ENCODE data around the gene ADGRL3.
"Not testable (repeated sequence)": the region's sequence is repeated elsewhere in the genome, so short reads cannot be mapped to it uniquely, and the experiment has no call there.

ADGRL3 gene

DNA sequence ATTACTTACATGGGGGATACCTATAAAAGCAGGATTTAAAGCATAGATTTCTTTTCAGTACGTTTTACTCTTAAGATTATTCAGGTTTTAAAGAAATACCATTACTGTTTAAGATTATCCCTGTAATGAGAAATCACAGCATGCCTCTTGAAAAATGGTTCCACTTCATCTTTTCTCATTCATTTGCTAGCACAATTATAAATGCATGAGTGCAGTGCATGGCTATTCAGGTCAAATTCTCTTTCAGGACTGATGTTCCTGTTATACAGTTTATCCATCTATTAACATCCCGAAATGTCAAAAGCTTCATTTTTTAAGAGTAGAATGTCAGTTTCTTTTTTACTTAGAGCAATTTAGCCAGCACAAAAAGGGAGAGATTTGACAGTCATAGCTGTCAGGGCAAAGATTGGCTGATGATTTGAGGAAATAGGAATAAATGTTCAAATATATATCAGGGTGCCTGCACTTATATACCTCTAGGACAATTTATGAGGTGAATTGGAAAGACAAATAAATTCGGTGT, 135.2 kb downstream of the ADGRL3 start:
- in situ Hi-C loops (cut with HindIII; ENCODE audit: low sequenced_read_pairs) = no loop called here
- TF ChIP-seq, protein P1, sequence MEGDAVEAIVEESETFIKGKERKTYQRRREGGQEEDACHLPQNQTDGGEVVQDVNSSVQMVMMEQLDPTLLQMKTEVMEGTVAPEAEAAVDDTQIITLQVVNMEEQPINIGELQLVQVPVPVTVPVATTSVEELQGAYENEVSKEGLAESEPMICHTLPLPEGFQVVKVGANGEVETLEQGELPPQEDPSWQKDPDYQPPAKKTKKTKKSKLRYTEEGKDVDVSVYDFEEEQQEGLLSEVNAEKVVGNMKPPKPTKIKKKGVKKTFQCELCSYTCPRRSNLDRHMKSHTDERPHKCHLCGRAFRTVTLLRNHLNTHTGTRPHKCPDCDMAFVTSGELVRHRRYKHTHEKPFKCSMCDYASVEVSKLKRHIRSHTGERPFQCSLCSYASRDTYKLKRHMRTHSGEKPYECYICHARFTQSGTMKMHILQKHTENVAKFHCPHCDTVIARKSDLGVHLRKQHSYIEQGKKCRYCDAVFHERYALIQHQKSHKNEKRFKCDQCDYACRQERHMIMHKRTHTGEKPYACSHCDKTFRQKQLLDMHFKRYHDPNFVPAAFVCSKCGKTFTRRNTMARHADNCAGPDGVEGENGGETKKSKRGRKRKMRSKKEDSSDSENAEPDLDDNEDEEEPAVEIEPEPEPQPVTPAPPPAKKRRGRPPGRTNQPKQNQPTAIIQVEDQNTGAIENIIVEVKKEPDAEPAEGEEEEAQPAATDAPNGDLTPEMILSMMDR (IDR thresholded peaks at IDR 0.05; ENCODE audit: low read depth, low read length, missing control alignments) = no peak
- DNase-seq (ENCODE audit: low read depth) = no peak
- no peak overlapping the region for H3K4me3 ChIP-seq (ENCODE audit: low read depth, low read length)

GRCh38 chr4:61336488-61336887, 136.4 kb downstream of the ADGRL3 start:
- DNase-seq (ENCODE audit: low read depth) = no peak
- TF ChIP-seq, protein P1 (IDR thresholded peaks at IDR 0.05; ENCODE audit: low read depth, low read length, missing control alignments) = no peak
- in situ Hi-C loops (cut with HindIII; ENCODE audit: low sequenced_read_pairs) = no loop called here
- H3K4me3 ChIP-seq (ENCODE audit: low read depth, low read length) = no peak overlapping the region

DNA sequence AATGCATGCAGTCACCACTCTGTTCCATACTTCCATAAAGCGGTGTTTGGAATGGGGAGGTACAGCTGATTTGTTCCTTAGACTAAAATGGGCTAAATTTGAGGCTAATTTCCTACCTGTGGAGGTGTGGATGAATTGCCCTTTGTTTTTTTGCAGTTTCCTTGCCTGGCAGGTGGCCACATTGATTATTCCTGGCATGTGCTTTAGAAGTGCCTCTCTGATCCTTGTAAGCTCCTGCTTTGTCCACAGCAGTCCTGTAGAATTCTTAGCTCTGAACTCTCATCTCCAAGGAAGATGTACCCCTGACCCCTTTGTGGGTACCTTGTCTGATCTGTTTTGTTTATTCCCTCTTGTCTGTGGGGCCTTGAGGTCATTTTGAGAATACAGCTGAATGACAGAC, 136.8 kb downstream of the ADGRL3 start:
- in situ Hi-C loops (cut with HindIII; ENCODE audit: low sequenced_read_pairs) = no loop called here
- DNase-seq (ENCODE audit: low read depth) = no peak
- no peak overlapping the region for H3K4me3 ChIP-seq (ENCODE audit: low read depth, low read length)
- TF ChIP-seq, protein P1 (IDR thresholded peaks at IDR 0.05; ENCODE audit: low read depth, low read length, missing control alignments) = no peak

DNA sequence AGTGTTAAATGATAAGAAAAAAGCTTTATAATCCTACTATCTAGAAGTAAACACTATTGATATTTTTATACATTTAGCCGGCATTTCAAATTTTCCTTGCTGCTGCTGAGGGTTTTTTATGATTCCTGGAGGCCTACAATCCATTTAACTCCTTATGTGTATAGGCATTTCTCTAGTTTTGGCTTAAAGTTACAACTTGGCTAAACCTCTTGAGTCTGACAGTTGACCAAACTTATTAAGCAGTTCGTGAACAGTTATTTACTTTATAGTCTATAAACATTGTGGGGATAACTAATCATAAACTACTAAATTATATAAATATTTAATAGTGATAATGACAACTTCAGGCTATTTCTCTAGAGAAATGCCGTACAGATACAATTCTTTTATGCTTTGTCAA, 141.9 kb downstream of the ADGRL3 start:
- in situ Hi-C loops (cut with HindIII; ENCODE audit: low sequenced_read_pairs) = no loop called here
- TF ChIP-seq, protein P1 (IDR thresholded peaks at IDR 0.05; ENCODE audit: low read depth, low read length, missing control alignments) = no peak

GRCh38 chr4:61350932-61351331, 150.8 kb downstream of the ADGRL3 start:
- in situ Hi-C loops (cut with HindIII; ENCODE audit: low sequenced_read_pairs) = no loop called here
- H3K4me3 ChIP-seq (ENCODE audit: low read depth, low read length) = no peak overlapping the region
- TF ChIP-seq, protein P1 (IDR thresholded peaks at IDR 0.05; ENCODE audit: low read depth, low read length, missing control alignments) = no peak
- DNase-seq (ENCODE audit: low read depth) = no peak

More for the DNA sequence above, 141.9 kb downstream of the ADGRL3 start:
- DNase-seq (ENCODE audit: low read depth) = no peak
- no peak overlapping the region for H3K4me3 ChIP-seq (ENCODE audit: low read depth, low read length)

DNA sequence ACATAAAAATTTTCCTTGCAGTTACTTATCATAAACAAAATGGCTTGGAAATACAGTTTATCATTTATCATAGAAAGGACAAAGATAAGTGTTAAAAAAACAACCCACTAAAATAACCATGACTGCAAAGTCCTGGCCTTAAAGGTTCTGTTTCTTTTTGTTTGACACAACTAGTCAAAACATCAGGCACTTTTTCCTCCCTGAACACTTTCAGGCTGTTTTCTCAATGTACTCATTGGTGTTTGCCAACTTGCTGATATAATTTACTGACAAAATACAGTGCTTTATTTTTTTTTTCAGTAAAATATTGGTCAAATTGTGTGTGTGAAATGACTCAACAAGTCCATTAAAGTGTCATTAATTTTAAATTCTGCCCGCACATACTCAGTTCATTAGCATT, 156.6 kb downstream of the ADGRL3 start:
- in situ Hi-C loops (cut with HindIII; ENCODE audit: low sequenced_read_pairs) = no loop called here
- DNase-seq (ENCODE audit: low read depth) = no peak
- no peak overlapping the region for H3K4me3 ChIP-seq (ENCODE audit: low read depth, low read length)
- TF ChIP-seq, protein P1 (IDR thresholded peaks at IDR 0.05; ENCODE audit: low read depth, low read length, missing control alignments) = no peak

DNA sequence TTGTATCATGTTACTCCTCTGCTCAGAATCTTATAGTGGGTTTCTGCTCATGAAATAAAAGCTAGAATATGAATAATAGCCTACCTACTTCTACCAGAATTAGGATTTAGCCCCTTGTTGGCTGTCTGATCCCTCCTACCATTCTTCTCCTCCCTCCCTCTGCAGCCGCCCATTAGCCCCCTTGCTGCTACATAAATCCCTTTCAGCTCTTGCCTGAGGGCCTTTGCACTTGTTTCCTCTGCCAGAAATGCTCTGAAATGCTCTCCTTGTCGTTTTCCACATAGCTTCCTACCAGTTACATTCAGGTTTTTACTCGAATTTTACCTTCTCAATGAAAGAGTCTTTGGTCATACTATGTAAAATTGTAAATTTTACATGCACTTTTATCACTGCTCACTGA, 159.2 kb downstream of the ADGRL3 start:
- TF ChIP-seq, protein P1 (IDR thresholded peaks at IDR 0.05; ENCODE audit: low read depth, low read length, missing control alignments) = no peak
- no peak for DNase-seq (ENCODE audit: low read depth)
- in situ Hi-C loops (cut with HindIII; ENCODE audit: low sequenced_read_pairs) = no loop called here

GRCh38 chr4:61372817-61373216, 172.7 kb downstream of the ADGRL3 start:
- H3K4me3 ChIP-seq (ENCODE audit: low read depth, low read length); in situ Hi-C loops (cut with HindIII; ENCODE audit: low sequenced_read_pairs); DNase-seq (ENCODE audit: low read depth): not testable (repeated sequence)

More for the DNA sequence above, 159.2 kb downstream of the ADGRL3 start:
- H3K4me3 ChIP-seq (ENCODE audit: low read depth, low read length) = no peak overlapping the region
